Measurements from ENCODE around the gene NSUN3.

Gene NSUN3

GRCh38 chr3:94175677-94176076, 112.8 kb downstream of the NSUN3 start:
- no peak overlapping the region for H3K27ac ChIP-seq
- no peak overlapping the region for H3K4me3 ChIP-seq

- H3K4me3 ChIP-seq = no peak overlapping the region
These were observed 114.3 kb downstream of the NSUN3 start for GRCh38 chr3:94176988-94177745.

More at GRCh38 chr3:94176988-94177745, 114.3 kb downstream of the NSUN3 start:
- H3K27ac ChIP-seq = no peak overlapping the region
